Kidney epithelial cell (primary cell): ENCODE measurements around the gene ZFX. TPM values are rescaled to one million over a fixed set of nuclear protein-coding genes. Genes with fewer than 3 reads are reported as not detected.

ENCODE experiments used
- DNase-seq: peaks from one replicate; pipeline ENCODE4 v3.0.0-alpha.2; 2010; ENCODE audit warnings: low read depth
- H3K27me3 ChIP-seq: 2 replicates; pipeline ENCODE4 v1.6.0; 2011; ENCODE audit warnings: low read length; ENCODE audit not compliant: control insufficient read depth, insufficient read depth
- H3K36me3 ChIP-seq: 2 replicates; pipeline ENCODE4 v1.5.1; 2011; ENCODE audit warnings: low read length; ENCODE audit not compliant: control insufficient read depth, insufficient read depth
- H3K4me3 ChIP-seq: 2 replicates; pipeline ENCODE4 v1.5.1; 2011; ENCODE audit warnings: low read depth, mild to moderate bottlenecking, control low read depth, low read length
- total RNA-seq: library from RNA; depleted of rRNA; stranded (reverse); fragments of >200 nt; gene quantifications from 2 replicates; pipeline ENCODE4 v1.2.3, GENCODE V29; 2015
- TF ChIP-seq, protein P1 (sequence below): IDR thresholded peaks from 2 replicates; pipeline ENCODE4 v1.5.1; 2011; ENCODE audit warnings: mild to moderate bottlenecking, moderate library complexity, low read length, control low read depth, inconsistent platforms; ENCODE audit not compliant: insufficient read depth, poor library complexity, severe bottlenecking

The ZFX gene
- total RNA-seq, 1 donor from 2014 or later, result 19.7 TPM

DNA sequence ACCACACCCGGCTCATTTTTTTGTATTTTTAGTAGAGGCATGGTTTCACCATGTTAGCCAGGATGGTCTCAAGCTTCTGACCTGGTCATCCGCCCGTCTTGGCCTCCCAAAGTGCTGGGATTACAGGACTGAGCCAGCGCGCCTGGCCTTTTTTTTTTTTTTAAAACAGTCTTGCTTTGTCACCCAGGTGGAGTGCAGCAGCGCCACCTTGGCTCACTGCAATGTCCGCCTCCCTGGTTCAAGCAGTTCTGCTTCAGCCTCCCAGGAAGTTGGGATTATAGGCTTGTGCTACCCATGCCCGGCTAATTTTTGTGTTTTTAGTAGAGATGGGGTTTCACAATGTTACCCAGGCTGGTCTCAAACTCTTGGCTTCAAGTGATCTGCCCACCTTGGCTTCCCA lies 28.9 kb downstream of the ZFX start:
- H3K4me3 ChIP-seq, result no peak overlapping the region
- peaks cover 3% of the 10 kb centered on the region for H3K36me3 ChIP-seq
- H3K27me3 ChIP-seq, result no peaks in the 10 kb centered on the region
- no peak for DNase-seq
- TF ChIP-seq, protein P1, sequence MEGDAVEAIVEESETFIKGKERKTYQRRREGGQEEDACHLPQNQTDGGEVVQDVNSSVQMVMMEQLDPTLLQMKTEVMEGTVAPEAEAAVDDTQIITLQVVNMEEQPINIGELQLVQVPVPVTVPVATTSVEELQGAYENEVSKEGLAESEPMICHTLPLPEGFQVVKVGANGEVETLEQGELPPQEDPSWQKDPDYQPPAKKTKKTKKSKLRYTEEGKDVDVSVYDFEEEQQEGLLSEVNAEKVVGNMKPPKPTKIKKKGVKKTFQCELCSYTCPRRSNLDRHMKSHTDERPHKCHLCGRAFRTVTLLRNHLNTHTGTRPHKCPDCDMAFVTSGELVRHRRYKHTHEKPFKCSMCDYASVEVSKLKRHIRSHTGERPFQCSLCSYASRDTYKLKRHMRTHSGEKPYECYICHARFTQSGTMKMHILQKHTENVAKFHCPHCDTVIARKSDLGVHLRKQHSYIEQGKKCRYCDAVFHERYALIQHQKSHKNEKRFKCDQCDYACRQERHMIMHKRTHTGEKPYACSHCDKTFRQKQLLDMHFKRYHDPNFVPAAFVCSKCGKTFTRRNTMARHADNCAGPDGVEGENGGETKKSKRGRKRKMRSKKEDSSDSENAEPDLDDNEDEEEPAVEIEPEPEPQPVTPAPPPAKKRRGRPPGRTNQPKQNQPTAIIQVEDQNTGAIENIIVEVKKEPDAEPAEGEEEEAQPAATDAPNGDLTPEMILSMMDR, result no peak

DNA sequence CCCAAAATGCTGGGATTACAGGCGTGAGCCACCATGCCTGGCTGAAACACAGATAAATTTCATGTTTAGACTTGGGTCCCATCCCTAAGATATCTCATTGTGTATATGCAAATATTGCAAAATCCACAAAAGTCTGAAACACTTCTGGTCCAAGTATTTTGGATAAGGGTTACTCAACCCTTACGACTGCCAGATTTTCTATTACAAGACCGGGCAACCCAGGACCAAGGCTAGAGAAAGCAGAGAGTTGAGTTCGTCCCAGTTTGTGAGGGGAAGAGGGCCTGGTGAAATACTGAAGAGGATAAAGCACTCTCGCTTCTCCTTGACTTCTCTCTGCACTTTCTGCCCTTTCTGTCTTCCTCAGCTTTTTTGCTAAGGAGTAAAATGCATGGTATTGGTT lies 34.5 kb downstream of the ZFX start:
- Histone ChIP-seq H3K36me3 (peaks cover 2% of the 10 kb centered on the region), H3K27me3 (no peaks in the 10 kb centered on the region), H3K4me3 (no peak overlapping the region)
- TF ChIP-seq, protein P1, result no peak
- no peak for DNase-seq

DNA sequence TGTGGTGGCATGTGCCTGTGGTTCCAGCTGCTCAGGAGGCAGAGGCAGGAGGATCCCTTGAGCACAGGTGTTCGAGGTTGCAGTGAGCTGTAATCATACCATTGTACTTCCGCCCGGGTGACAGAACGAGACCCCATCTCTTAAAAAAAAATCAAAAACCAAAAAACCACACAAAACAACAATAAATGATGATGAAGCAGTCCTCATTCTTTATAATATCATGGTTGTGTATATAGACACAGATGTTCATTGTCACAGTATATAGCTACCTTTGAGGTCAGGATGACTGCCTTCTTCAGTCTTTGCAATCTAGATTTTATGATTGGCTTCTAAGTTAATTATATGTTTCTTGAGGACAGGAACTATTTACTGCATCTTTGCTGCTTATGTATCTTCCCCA lies 37.0 kb downstream of the ZFX start:
- TF ChIP-seq, protein P1, result no peak
- no peak for DNase-seq
- no peaks in the 10 kb centered on the region for H3K36me3 ChIP-seq
- no peak overlapping the region for H3K4me3 ChIP-seq
- H3K27me3 ChIP-seq, result no peaks in the 10 kb centered on the region

DNA sequence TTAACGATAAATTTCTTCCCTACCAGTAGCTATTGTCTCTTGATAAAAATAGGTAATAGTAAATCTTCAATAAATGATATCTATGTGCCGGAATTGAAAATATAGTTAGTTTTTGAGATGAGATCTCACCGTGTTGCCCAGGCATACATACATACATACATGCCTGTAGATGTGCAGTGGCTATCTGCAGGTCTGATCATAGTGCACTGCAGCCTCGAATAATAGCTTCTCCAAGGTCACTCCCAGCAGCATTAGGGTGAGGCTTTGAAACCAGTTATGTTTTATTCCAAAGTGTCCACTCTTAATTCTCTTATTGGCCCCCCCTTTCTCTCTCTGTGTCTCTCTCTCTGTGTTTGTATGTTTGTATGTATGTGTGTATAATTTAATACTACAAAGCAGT lies 37.5 kb downstream of the ZFX start:
- no peaks in the 10 kb centered on the region for H3K27me3 ChIP-seq
- H3K4me3 ChIP-seq, result no peak overlapping the region
- TF ChIP-seq, protein P1, result no peak
- DNase-seq, result no peak
- no peaks in the 10 kb centered on the region for H3K36me3 ChIP-seq

DNA sequence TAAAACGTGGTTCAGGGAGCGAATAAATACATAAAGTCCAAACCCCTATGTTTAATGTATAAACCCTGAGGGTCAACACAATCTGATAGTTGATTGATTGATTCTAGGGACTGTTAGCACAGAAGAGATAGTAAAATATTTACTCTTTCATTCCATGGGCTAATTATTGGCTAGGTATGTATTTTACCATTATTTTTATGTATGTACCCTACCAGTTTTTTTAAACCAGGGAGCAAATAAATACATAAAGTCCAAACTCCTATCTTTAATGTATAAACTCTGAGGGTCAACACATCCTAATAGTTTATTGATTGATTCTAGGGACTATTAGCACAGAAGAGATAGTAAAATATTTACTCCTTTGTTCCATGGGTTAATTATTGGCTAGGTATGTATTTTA lies 40.0 kb downstream of the ZFX start:
- TF ChIP-seq, protein P1, result no peak
- Histone ChIP-seq H3K4me3 (no peak overlapping the region), H3K36me3 (no peaks in the 10 kb centered on the region), H3K27me3 (no peaks in the 10 kb centered on the region)
- DNase-seq, result no peak

DNA sequence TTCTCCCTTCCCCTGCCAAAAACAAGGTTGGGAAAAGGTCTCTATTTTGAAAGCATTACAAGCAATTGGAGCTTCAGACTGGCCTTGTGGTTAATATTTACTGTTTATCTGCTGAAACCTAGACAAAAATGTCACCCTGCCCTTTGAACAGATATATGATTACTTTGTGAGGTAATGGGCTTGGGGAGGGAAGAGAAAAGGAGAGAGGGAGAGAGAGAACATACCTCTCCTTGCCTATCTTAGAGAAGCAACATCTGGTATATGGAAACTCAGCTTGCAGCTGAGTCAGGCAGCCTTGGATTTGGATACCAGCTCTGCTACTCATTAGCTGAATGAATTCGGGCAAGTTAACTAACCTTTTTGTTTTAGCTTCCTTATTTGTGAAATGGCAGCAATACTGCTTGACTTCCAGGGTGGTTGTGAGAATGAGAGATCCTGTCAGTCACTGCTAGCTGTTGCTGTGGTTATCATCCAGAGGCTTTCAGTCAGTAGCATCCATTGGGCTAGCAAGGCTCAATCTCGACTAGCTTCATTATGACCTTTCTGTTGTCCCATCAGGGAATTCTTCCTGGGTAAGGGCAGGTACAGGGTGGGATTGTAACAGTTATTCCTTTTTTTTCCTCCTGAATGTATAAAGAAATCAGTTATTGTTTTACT lies 41.1 kb downstream of the ZFX start:
- TF ChIP-seq, protein P1, result no peak
- Histone ChIP-seq H3K4me3 (no peak overlapping the region), H3K27me3 (no peaks in the 10 kb centered on the region), H3K36me3 (no peaks in the 10 kb centered on the region)
- DNase-seq, result no peak
